Effector memory CD8-positive, alpha-beta T cell (primary cell): ENCODE measurements around the gene VEGFB.

Source experiments
- ATAC-seq: fragments of 150-1000 bp; cut with Tn5 transposase; replicated peaks from 2 replicates; pipeline ENCODE4 v1.10.0; 2021; ENCODE audit warnings: mild to moderate bottlenecking, moderate library complexity
- DNase-seq, 3 experiments: peaks; one replicate each; pipeline ENCODE4 v3.0.0; 2021
- H3K27ac Mint-ChIP-seq, 2 donors: one replicate each; pipeline ENCODE4 v1.8.0; 2022; ENCODE audit warnings: mild to moderate bottlenecking in 2 of 2, mixed read lengths in 2 of 2, moderate library complexity in 2 of 2
- H3K27me3 Mint-ChIP-seq, 2 donors: one replicate each; pipeline ENCODE4 v1.8.0; 2022; ENCODE audit warnings: mixed read lengths in 2 of 2
- H3K36me3 Mint-ChIP-seq: one replicate; pipeline ENCODE4 v1.8.0; 2022; ENCODE audit warnings: mild to moderate bottlenecking, moderate library complexity, mixed read lengths; ENCODE audit not compliant: insufficient read depth
- H3K4me1 Mint-ChIP-seq, 2 donors: one replicate each; pipeline ENCODE4 v1.8.0; 2022; ENCODE audit warnings: low read depth in 2 of 2, mixed read lengths in 2 of 2
- H3K4me3 Mint-ChIP-seq, 2 donors: one replicate each; pipeline ENCODE4 v1.8.0; 2022; ENCODE audit warnings: mild to moderate bottlenecking in 2 of 2, mixed read lengths in 2 of 2, moderate library complexity in 2 of 2
- H3K9me3 Mint-ChIP-seq, 2 donors: one replicate each; pipeline ENCODE4 v1.8.0; 2022; ENCODE audit warnings: mixed read lengths in 2 of 2
- total RNA-seq, 9 experiments: gene quantifications; one replicate each; lab custom pipeline; 2026; lab: John Stamatoyannopoulos, UW

The VEGFB gene
- total RNA-seq = 17.5 to 46.5 (median 24.0) reads per million in 9 experiments

- peaks cover 29 to 30% of the 10 kb centered on the region in 2 donors for H3K4me1 Mint-ChIP-seq
These were observed at the start of gene VEGFB for GRCh38 chr11:64233913-64234586. VEGFB (plus strand) TSS chr11:64234584; CDS start chr11:64234834, 250 bp downstream.

GRCh38 chr11:64185175-64185692 is 49.1 kb upstream of the VEGFB start:
- peak in 1 of 3 experiments; percentile 25 for DNase-seq
- Mint-ChIP-seq H3K4me3 (peak overlapping the region in 1 of 2 donors; percentile 91), H3K27ac (peak overlapping the region in 1 of 2 donors; percentile 31)

More at GRCh38 chr11:64233913-64234586, at the start of gene VEGFB:
- Mint-ChIP-seq H3K27me3 (no peaks in the 10 kb centered on the region), H3K27ac (peak within 1 kb of the TSS; percentile 46 to 81), H3K4me3 (peak within 1 kb of the TSS; percentile 80 to 86), H3K9me3 (no peaks in the 10 kb centered on the region), H3K36me3 (peaks cover 13% of the 10 kb centered on the region)
- peak; percentile 48 to 62 (median 56) for DNase-seq
- ATAC-seq = peak; percentile 60

GRCh38 chr11:64185693-64186491 is 48.5 kb upstream of the VEGFB start, which contains the start of gene STIP1:
STIP1 (plus strand) TSS chr11:64186171; CDS start chr11:64186262, 91 bp downstream.
- Mint-ChIP-seq H3K36me3 (peaks cover 29% of the 10 kb centered on the region), H3K4me1 (peaks cover 18 to 21% of the 10 kb centered on the region in 2 donors), H3K4me3 (peak within 1 kb of the TSS in 1 of 2 donors; percentile 91), H3K27ac (peak within 1 kb of the TSS in 1 of 2 donors; percentile 86), H3K9me3 (no peaks in the 10 kb centered on the region), H3K27me3 (no peaks in the 10 kb centered on the region)
- DNase-seq (peak; percentile 97 to 98 (median 98)), ATAC-seq (peak; percentile 87)

More at GRCh38 chr11:64185175-64185692, 49.1 kb upstream of the VEGFB start:
- no peaks in the 10 kb centered on the region for H3K27me3 Mint-ChIP-seq
- H3K9me3 Mint-ChIP-seq = no peaks in the 10 kb centered on the region
- peaks cover 28% of the 10 kb centered on the region for H3K36me3 Mint-ChIP-seq
- H3K4me1 Mint-ChIP-seq = peaks cover 18 to 21% of the 10 kb centered on the region in 2 donors
- ATAC-seq = no peak

- Mint-ChIP-seq H3K27me3 (no peaks in the 10 kb centered on the region), H3K4me1 (peaks cover 16 to 21% of the 10 kb centered on the region in 2 donors), H3K27ac (peak overlapping the region in 1 of 2 donors; percentile 86), H3K4me3 (no peak overlapping the region), H3K36me3 (peaks cover 29% of the 10 kb centered on the region), H3K9me3 (no peaks in the 10 kb centered on the region)
- ATAC-seq (no peak), DNase-seq (peak in 1 of 3 experiments; percentile 37)
These were observed 47.8 kb upstream of the VEGFB start for GRCh38 chr11:64186492-64187165.

GRCh38 chr11:64192434-64192833 is 42.0 kb upstream of the VEGFB start:
- Mint-ChIP-seq H3K36me3 (peaks cover 64% of the 10 kb centered on the region), H3K4me1 (peaks cover 6 to 10% of the 10 kb centered on the region in 2 donors)

GRCh38 chr11:64196626-64197025 is 37.8 kb upstream of the VEGFB start:
- peaks cover 3 to 4% of the 10 kb centered on the region in 2 donors for H3K4me1 Mint-ChIP-seq
- H3K9me3 Mint-ChIP-seq = no peaks in the 10 kb centered on the region
- DNase-seq (no peak), ATAC-seq (no peak)
- H3K27me3 Mint-ChIP-seq = no peaks in the 10 kb centered on the region
- no peak overlapping the region for H3K4me3 Mint-ChIP-seq
- H3K36me3 Mint-ChIP-seq = peaks cover 90% of the 10 kb centered on the region
- no peak overlapping the region for H3K27ac Mint-ChIP-seq

More at GRCh38 chr11:64192434-64192833, 42.0 kb upstream of the VEGFB start:
- H3K9me3 Mint-ChIP-seq = no peaks in the 10 kb centered on the region
- DNase-seq (no peak), ATAC-seq (no peak)
- H3K27me3 Mint-ChIP-seq = no peaks in the 10 kb centered on the region
- no peak overlapping the region for H3K4me3 Mint-ChIP-seq
- peak overlapping the region in 1 of 2 donors; percentile 55 for H3K27ac Mint-ChIP-seq

GRCh38 chr11:64198511-64198910 is 35.9 kb upstream of the VEGFB start:
- Mint-ChIP-seq H3K4me1 (peaks cover 3 to 8% of the 10 kb centered on the region in 2 donors), H3K27me3 (no peaks in the 10 kb centered on the region), H3K9me3 (no peaks in the 10 kb centered on the region), H3K36me3 (peaks cover 100% of the 10 kb centered on the region), H3K4me3 (no peak overlapping the region), H3K27ac (peak overlapping the region in 1 of 2 donors; percentile 17)
- ATAC-seq (no peak), DNase-seq (no peak)

- H3K4me1 Mint-ChIP-seq = peaks cover 13 to 18% of the 10 kb centered on the region in 2 donors
- H3K27ac Mint-ChIP-seq = no peak overlapping the region
- DNase-seq (no peak), ATAC-seq (no peak)
- H3K9me3 Mint-ChIP-seq = no peaks in the 10 kb centered on the region
- no peaks in the 10 kb centered on the region for H3K27me3 Mint-ChIP-seq
- H3K36me3 Mint-ChIP-seq = peaks cover 89% of the 10 kb centered on the region
- no peak overlapping the region for H3K4me3 Mint-ChIP-seq
These were observed 32.8 kb upstream of the VEGFB start for GRCh38 chr11:64201543-64201942.

- no peaks in the 10 kb centered on the region for H3K9me3 Mint-ChIP-seq
- peak overlapping the region; percentile 67 to 77 for H3K27ac Mint-ChIP-seq
- peaks cover 19 to 22% of the 10 kb centered on the region in 2 donors for H3K4me1 Mint-ChIP-seq
- no peak for ATAC-seq
- H3K4me3 Mint-ChIP-seq = no peak overlapping the region
- no peaks in the 10 kb centered on the region for H3K27me3 Mint-ChIP-seq
- DNase-seq = no peak
- H3K36me3 Mint-ChIP-seq = peaks cover 88% of the 10 kb centered on the region
These were observed 31.4 kb upstream of the VEGFB start for GRCh38 chr11:64202992-64203391.

GRCh38 chr11:64203421-64204079 is 30.8 kb upstream of the VEGFB start:
- no peak overlapping the region for H3K4me3 Mint-ChIP-seq
- ATAC-seq = no peak
- no peaks in the 10 kb centered on the region for H3K9me3 Mint-ChIP-seq
- peaks cover 24 to 28% of the 10 kb centered on the region in 2 donors for H3K4me1 Mint-ChIP-seq
- no peaks in the 10 kb centered on the region for H3K27me3 Mint-ChIP-seq
- DNase-seq = no peak
- H3K27ac Mint-ChIP-seq = peak overlapping the region; percentile 67 to 77
- H3K36me3 Mint-ChIP-seq = peaks cover 86% of the 10 kb centered on the region

GRCh38 chr11:64204080-64204440 is 30.3 kb upstream of the VEGFB start:
- H3K27me3 Mint-ChIP-seq = no peaks in the 10 kb centered on the region
- H3K4me1 Mint-ChIP-seq = peaks cover 29 to 33% of the 10 kb centered on the region in 2 donors
- peak overlapping the region; percentile 52 to 77 for H3K27ac Mint-ChIP-seq
- H3K4me3 Mint-ChIP-seq = no peak overlapping the region
- ATAC-seq = no peak
- no peak for DNase-seq
- peaks cover 83% of the 10 kb centered on the region for H3K36me3 Mint-ChIP-seq
- no peaks in the 10 kb centered on the region for H3K9me3 Mint-ChIP-seq

- Mint-ChIP-seq H3K4me3 (peak overlapping the region; percentile 40 to 57), H3K27ac (peak overlapping the region; percentile 52 to 77), H3K4me1 (peaks cover 32 to 36% of the 10 kb centered on the region in 2 donors), H3K27me3 (no peaks in the 10 kb centered on the region), H3K36me3 (peaks cover 82% of the 10 kb centered on the region), H3K9me3 (no peaks in the 10 kb centered on the region)
- ATAC-seq = peak; percentile 60
- peak; percentile 83 to 85 (median 84) for DNase-seq
These were observed 29.9 kb upstream of the VEGFB start for GRCh38 chr11:64204464-64204989.
